Fibroblast of villous mesenchyme (primary cell): ENCODE data around the gene CSRP1. TPM values are rescaled to one million over a fixed set of nuclear protein-coding genes. Genes with fewer than 3 reads are reported as not detected.
A peak's percentile ranks its signal among the peaks of the same experiment; 100 is the strongest.

Experiments used
- DNase-seq: peaks from one replicate; pipeline ENCODE4 v3.0.0-alpha.2; 2010; ENCODE audit warnings: low read depth
- H3K4me3 ChIP-seq: 2 replicates; pipeline ENCODE4 v1.5.1; 2011; ENCODE audit warnings: low read depth, mild to moderate bottlenecking, low read length
- total RNA-seq: library from RNA; depleted of rRNA; stranded (reverse); fragments of >200 nt; gene quantifications from 2 replicates; pipeline ENCODE4 v1.2.3, GENCODE V29; 2012
- TF ChIP-seq, protein P1 (sequence below): IDR thresholded peaks from 2 replicates; pipeline ENCODE4 v1.5.1; 2012; ENCODE audit warnings: low read depth, mild to moderate bottlenecking, low read length; ENCODE audit not compliant: insufficient read depth

The CSRP1 gene
- total RNA-seq, 1 donor: 931 TPM

DNA sequence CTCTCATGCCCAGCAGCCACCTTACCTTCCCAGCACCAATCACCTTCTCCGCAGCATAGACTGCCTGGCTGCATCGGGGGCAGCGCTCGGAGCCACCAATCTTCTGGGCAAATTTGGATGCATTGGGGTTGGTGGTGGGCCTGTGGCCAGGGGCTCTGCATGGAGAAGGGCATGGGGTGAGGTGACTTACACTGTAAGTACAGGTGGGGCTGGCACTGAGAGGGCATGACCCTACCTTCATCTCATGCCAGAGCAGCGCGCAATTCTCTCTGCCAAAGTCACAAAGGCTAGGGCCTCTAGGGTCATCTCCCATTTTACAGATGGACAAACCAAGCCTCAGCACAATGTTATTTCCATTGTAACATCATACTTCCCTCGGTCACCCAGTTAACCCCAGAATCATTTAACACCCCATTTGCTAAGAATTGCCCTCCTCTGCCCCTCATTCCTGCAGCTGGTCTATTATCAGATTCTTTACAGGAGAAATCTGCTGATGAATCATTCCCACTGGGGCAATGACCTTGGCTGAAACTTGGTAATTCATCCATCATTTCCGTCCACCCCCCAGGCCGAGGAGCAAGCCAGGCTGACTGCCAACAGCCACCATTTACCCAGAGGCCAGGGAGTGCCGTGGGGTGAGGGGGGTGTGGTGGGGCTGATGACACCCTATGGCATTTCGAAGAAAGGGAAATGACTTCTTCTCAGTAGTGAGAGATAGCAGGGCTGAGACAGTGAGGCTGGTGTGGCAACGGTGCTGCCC, 17.9 kb downstream of the CSRP1 start:
- DNase-seq: peak; percentile 97
- TF ChIP-seq, protein P1, sequence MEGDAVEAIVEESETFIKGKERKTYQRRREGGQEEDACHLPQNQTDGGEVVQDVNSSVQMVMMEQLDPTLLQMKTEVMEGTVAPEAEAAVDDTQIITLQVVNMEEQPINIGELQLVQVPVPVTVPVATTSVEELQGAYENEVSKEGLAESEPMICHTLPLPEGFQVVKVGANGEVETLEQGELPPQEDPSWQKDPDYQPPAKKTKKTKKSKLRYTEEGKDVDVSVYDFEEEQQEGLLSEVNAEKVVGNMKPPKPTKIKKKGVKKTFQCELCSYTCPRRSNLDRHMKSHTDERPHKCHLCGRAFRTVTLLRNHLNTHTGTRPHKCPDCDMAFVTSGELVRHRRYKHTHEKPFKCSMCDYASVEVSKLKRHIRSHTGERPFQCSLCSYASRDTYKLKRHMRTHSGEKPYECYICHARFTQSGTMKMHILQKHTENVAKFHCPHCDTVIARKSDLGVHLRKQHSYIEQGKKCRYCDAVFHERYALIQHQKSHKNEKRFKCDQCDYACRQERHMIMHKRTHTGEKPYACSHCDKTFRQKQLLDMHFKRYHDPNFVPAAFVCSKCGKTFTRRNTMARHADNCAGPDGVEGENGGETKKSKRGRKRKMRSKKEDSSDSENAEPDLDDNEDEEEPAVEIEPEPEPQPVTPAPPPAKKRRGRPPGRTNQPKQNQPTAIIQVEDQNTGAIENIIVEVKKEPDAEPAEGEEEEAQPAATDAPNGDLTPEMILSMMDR: no peak
- H3K4me3 ChIP-seq: no peak overlapping the region

- no peak for DNase-seq
- TF ChIP-seq, protein P1: no peak
- H3K4me3 ChIP-seq: no peak overlapping the region
These were observed 19.2 kb downstream of the CSRP1 start for GRCh38 chr1:201487742-201488141.

DNA sequence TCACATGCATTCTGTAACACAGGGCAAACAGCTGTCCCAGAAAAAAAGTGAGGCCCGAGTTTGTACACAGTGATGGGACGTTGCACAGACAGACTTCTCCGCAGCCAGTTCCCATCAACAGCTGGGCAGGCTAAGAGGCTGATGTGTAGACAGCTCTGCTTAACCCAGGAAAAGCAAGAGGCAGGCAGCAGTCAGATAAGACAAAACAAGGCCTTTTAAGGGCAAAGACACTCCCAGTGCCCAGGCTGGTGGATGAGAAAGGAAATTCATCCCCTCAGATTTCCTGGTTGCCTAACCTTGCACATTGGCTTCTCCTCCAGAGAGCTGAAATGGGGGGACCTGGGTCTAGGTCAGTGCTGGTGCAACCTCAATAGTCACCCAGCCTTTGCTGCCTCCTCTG, 20.7 kb downstream of the CSRP1 start:
- TF ChIP-seq, protein P1: no peak
- DNase-seq: peak; percentile 98
- H3K4me3 ChIP-seq: no peak overlapping the region

GRCh38 chr1:201485184-201485774, 21.6 kb downstream of the CSRP1 start:
- no peak for DNase-seq
- no peak overlapping the region for H3K4me3 ChIP-seq
- TF ChIP-seq, protein P1: no peak

DNA sequence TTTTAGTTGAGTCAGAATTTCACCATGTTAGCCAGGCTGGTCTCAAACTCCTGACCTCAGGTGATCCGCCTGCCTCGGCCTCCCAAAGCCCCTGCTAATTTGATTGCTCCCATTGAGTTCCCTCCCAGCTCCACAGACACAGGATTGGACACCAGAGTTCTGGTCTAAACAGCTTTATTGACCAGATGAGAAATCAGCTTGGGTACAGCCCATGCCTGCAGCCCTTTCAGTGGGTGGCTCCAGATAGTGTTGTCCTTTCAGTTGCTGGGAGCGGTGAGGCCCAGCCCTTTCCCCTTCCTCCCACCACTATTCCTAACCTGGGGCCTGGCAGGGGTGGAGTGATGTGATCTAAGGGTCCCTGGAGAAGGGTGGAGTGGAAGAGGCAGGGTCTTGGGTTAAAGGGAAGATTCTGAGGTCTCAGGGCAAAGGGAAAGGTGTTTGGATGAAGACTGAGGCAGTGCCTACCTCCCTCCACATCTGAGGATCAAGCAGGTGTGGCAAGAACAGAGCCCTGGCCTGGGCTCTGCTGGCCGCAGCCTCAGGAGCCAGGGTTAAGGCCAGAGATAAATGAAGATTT, 23.5 kb downstream of the CSRP1 start:
- H3K4me3 ChIP-seq: no peak overlapping the region
- TF ChIP-seq, protein P1: no peak

GRCh38 chr1:201482755-201483154, 24.2 kb downstream of the CSRP1 start:
- H3K4me3 ChIP-seq: no peak overlapping the region
- TF ChIP-seq, protein P1: no peak
- DNase-seq: no peak

More for the DNA sequence above, 23.5 kb downstream of the CSRP1 start:
- no peak for DNase-seq
